ENCODE results near the gene SEC61B.

DNA sequence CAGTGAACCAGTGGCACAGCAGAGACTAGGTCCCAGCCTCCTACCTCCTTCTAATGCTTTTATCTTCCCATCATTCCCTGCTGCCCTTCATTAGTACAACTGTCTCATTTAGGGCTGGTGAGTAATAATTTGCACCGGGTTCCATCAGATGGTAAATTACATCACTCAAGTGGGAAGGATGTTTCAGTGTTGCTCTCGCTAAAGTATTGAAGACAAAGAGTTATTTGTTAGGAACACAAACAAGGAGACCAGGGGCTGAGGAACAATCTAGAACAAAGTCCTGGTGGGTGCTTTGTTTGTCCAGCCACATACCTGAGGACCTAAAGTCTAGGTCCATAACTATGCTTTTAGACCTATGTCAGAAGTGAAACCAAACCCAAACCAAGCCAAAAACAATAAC is 52.4 kb downstream of the SEC61B start:
- TF ChIP-seq CTCF (IDR thresholded peaks at IDR 0.05) (no peak), EZH2phosphoT487 (IDR thresholded peaks at IDR 0.05) (no peak), EZH2 (IDR thresholded peaks at IDR 0.05) (no peak)

Measured in neural progenitor cell (in vitro differentiated cells).